K562 (cell line): ENCODE results near the gene LUC7L. TPM values are rescaled to one million over a fixed set of nuclear protein-coding genes. Genes with fewer than 3 reads are reported as not detected.
A peak's percentile ranks its signal among the peaks of the same experiment; 100 is the strongest.
"Not testable (repeated sequence)": the region's sequence is repeated elsewhere in the genome, so short reads cannot be mapped to it uniquely, and the experiment has no call there.

ENCODE experiments used
- ATAC-seq: fragments of 200-7000 bp; cut with Tn5 transposase; 3 replicates; pipeline ENCODE4 v1.9.1; 2020; ENCODE audit warnings: moderate library complexity
- BruUV-seq: library from RNA; stranded (reverse); fragments of 400-500 nt; replicated peaks from 2 replicates; lab custom pipeline; 2021; lab: Mats Ljungman, UMichigan
- CTCF ChIA-PET: fragments of 300-600 bp; formaldehyde crosslinking; extraction: SDS; loops from one replicate; lab custom pipeline; 2021; ENCODE audit warnings: low intra/inter-chr PET ratio; lab: Yijun Ruan, JAX
- POLR2A ChIA-PET: fragments of 300-600, 350-650 bp; sonication (Branson Sonifier 250); formaldehyde crosslinking; extraction: SDS; loops from one replicate; lab custom pipeline; 2021; ENCODE audit warnings: antibody characterized with exemption, inconsistent platforms; lab: Yijun Ruan, JAX
- DNase-seq, 4 experiments: peaks; one replicate each; pipeline versions ENCODE4 v3.0.0 to v3.0.0-alpha.2; 2011 to 2018; ENCODE audit warnings: low spot score in 3 of 4, mixed read lengths in 3 of 4; ENCODE audit errors: extremely low read depth in 1 of 4
- FAIRE-seq: peaks from 2 replicates; lab custom pipeline; 2011; peaks lifted over from hg19 to GRCh38; lab: Jason Lieb, UNC
- H2AFZ ChIP-seq: 2 replicates; pipeline ENCODE4 v1.6.0; 2011; ENCODE audit warnings: low read depth, low read length, control low read depth, inconsistent platforms
- H3K27ac ChIP-seq: fragments of 200-600 bp; 3 replicates; pipeline ENCODE4 v1.8.0; 2011; ENCODE audit warnings: low read depth, mild to moderate bottlenecking, control low read depth, inconsistent platforms, low read length, moderate library complexity, mixed read lengths; ENCODE audit errors: extremely low read depth
- H3K27me3 ChIP-seq, 2 experiments: fragments of 300-600 bp in 1 of 2; 2 replicates in 1 of 2; 3 replicates in 1 of 2; pipeline versions ENCODE4 v1.6.0 to v1.8.0; 2011; ENCODE audit warnings: inconsistent platforms in 2 of 2, low read length in 2 of 2, mild to moderate bottlenecking in 1 of 2, mixed read lengths in 1 of 2, moderate library complexity in 1 of 2; ENCODE audit not compliant: control insufficient read depth in 2 of 2, insufficient read depth in 2 of 2
- H3K36me3 ChIP-seq: fragments of 300-600 bp; 3 replicates; pipeline ENCODE4 v1.8.0; 2011; ENCODE audit warnings: mild to moderate bottlenecking, low read length, inconsistent platforms; ENCODE audit not compliant: control insufficient read depth, insufficient read depth
- H3K4me1 ChIP-seq, 2 experiments: fragments of 200-600 bp in 1 of 2; replicated peaks in 1 of 2; 2 replicates in 1 of 2; 3 replicates in 1 of 2; pipeline versions ENCODE4 v1.5.1 to v1.8.0; 2011; ENCODE audit warnings: inconsistent platforms in 2 of 2, low read length in 2 of 2, mild to moderate bottlenecking in 1 of 2, mixed read lengths in 1 of 2, moderate library complexity in 1 of 2; ENCODE audit not compliant: control insufficient read depth in 2 of 2, insufficient read depth in 2 of 2
- H3K4me2 ChIP-seq: 2 replicates; pipeline ENCODE4 v1.6.1; 2011; ENCODE audit warnings: low read length, control low read depth, inconsistent platforms, mixed read lengths; ENCODE audit not compliant: insufficient read depth
- H3K4me3 ChIP-seq: fragments of 200-600 bp; sonication (generic), shearing (Covaris generic); 2 replicates; pipeline ENCODE4 v1.5.1; 2016; ENCODE audit warnings: control low read depth, inconsistent platforms
- H3K79me2 ChIP-seq: fragments of 200-600 bp; 3 replicates; pipeline ENCODE4 v1.8.0; 2011; ENCODE audit warnings: low read length, inconsistent platforms; ENCODE audit not compliant: control insufficient read depth, insufficient read depth
- H3K9ac ChIP-seq, 2 experiments: 2 replicates each; pipeline versions ENCODE4 v1.6.0 to v1.6.1; 2011; ENCODE audit warnings: low read depth in 2 of 2, low read length in 2 of 2, control low read depth in 1 of 2, inconsistent platforms in 1 of 2, mild to moderate bottlenecking in 1 of 2, mixed read lengths in 1 of 2; ENCODE audit not compliant: insufficient read depth in 1 of 2
- H3K9me1 ChIP-seq: one replicate; pipeline ENCODE4 v1.6.0; 2011; ENCODE audit warnings: inconsistent platforms, mild to moderate bottlenecking, low read length, moderate library complexity; ENCODE audit not compliant: control insufficient read depth, insufficient read depth
- H3K9me3 ChIP-seq: replicated peaks from 2 replicates; pipeline ENCODE4 v1.5.1; 2011; ENCODE audit warnings: low read depth, low read length, inconsistent platforms; ENCODE audit not compliant: control insufficient read depth, insufficient read depth
- H4K20me1 ChIP-seq: replicated peaks from 2 replicates; pipeline ENCODE4 v1.6.1; 2011; ENCODE audit warnings: low read length, inconsistent platforms, mixed read lengths; ENCODE audit not compliant: control insufficient read depth, insufficient read depth
- E2F6 ChIP-seq, 2 experiments: IDR thresholded peaks; 2 replicates each; pipeline ENCODE4 v1.6.1; 2011; ENCODE audit warnings: borderline replicate concordance in 1 of 2, control low read depth in 1 of 2, low read depth in 1 of 2, low read length in 1 of 2, mild to moderate bottlenecking in 1 of 2, mixed read lengths in 1 of 2, moderate library complexity in 1 of 2; ENCODE audit not compliant: insufficient read depth in 1 of 2, insufficient read length in 1 of 2, poor library complexity in 1 of 2, severe bottlenecking in 1 of 2; ENCODE audit errors: extremely low read depth in 1 of 2
- TFAP4 ChIP-seq: sonication (generic); formaldehyde crosslinking; IDR thresholded peaks from 2 replicates; pipeline ENCODE4 v1.8.0; 2022; ENCODE audit warnings: missing genetic modification reagents, mild to moderate bottlenecking, moderate library complexity, borderline replicate concordance
- WGBS: fragments of 100-300 bp; shearing (Covaris generic); methylation state at CpG from one replicate; pipeline ENCODE4 v1.1.6; 2016; ENCODE audit warnings: low coverage, mixed read lengths; ENCODE audit not compliant: insufficient coverage; ENCODE audit errors: missing lambda C conversion rate; 5-methylcytosine and 5-hydroxymethylcytosine counted together
- in situ Hi-C: fragments of 300-500 bp; cut with MboI; formaldehyde crosslinking; loops from 4 replicates; pipeline ENCODE4 v1.15.0; 2018; ENCODE audit warnings: inconsistent platforms, mixed read lengths
- intact Hi-C: fragments of 100-400 bp; cut with micrococcal nuclease; formaldehyde crosslinking; loops from 2 replicates; pipeline ENCODE4 v1.14.2; 2022
- polyA plus RNA-seq, 8 experiments: library from polyadenylated mRNA; depleted of rRNA in 4 of 8; stranded (reverse) in 5 of 8; unstranded in 3 of 8; fragments of >200 nt; fragmentation: Nextera tagmentation in 2 of 8; fragmentation: Illumina TruSeq in 1 of 8; extraction: Ambion mirVana in 2 of 8; extraction: Trizol in 1 of 8; gene quantifications; 2 replicates each; pipeline versions ENCODE4 v1.2.1 to v1.2.3, GENCODE V29; 2011 to 2014; ENCODE audit warnings: inconsistent platforms in 1 of 8, missing spikeins in 1 of 8
- total RNA-seq, 7 experiments: library from RNA; depleted of rRNA in 6 of 7; stranded (reverse); fragments of >200 nt in 6 of 7; fragmentation: Illumina TruSeq in 2 of 7; extraction: Trizol in 2 of 7; gene quantifications; 2 replicates each; pipeline versions ENCODE4 v1.2.1 to v1.2.3, GENCODE V29; 2011 to 2021; ENCODE audit warnings: low replicate concordance in 1 of 7
- TF ChIP-seq, protein P1 (sequence below): fragments of 450-650 bp; IDR thresholded peaks from 2 replicates; pipeline ENCODE4 v1.6.1; 2016
- TF ChIP-seq, protein P2 (sequence below): sonication (generic); formaldehyde crosslinking; IDR thresholded peaks from 2 replicates; pipeline ENCODE4 v1.9.0; 2022; ENCODE audit warnings: mild to moderate bottlenecking, missing genetic modification reagents

LUC7L gene
- total and polyA plus RNA-seq, 9 of the 15 experiments (the other 6 are each of a cell fraction or from before 2014, with no cell fraction given): 1.7 to 93.3 (median 59.5) TPM

DNA sequence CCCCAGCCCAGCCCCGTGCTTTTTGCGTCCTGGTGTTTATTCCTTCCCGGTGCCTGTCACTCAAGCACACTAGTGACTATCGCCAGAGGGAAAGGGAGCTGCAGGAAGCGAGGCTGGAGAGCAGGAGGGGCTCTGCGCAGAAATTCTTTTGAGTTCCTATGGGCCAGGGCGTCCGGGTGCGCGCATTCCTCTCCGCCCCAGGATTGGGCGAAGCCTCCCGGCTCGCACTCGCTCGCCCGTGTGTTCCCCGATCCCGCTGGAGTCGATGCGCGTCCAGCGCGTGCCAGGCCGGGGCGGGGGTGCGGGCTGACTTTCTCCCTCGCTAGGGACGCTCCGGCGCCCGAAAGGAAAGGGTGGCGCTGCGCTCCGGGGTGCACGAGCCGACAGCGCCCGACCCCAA lies 53.2 kb downstream of the LUC7L start:
- CTCF ChIA-PET, H3K4me3 ChIP-seq, FAIRE-seq, POLR2A ChIA-PET, BruUV-seq, H2AFZ ChIP-seq, H3K9me1 ChIP-seq, H4K20me1 ChIP-seq, H3K9me3 ChIP-seq, in situ Hi-C loops, DNase-seq, intact Hi-C loops, H3K27me3 ChIP-seq, H3K27ac ChIP-seq: not testable (repeated sequence)
- Histone ChIP-seq H3K79me2 (peaks cover 43% of the 10 kb centered on the region), H3K36me3 (peaks cover 18% of the 10 kb centered on the region; the same call in 2 of the 3 replicates), H3K4me2 (peak overlapping the region; percentile 37; the same call in 1 of the 2 replicates), H3K4me1 (peaks cover 23 to 52% of the 10 kb centered on the region in 2 experiments; a peak in 4 of 5 replicates), H3K9ac (peak overlapping the region in 1 of 2 experiments; percentile 65; a peak in 1 of 4 replicates)
- WGBS: 1% methylated on average over 13 of the region's 39 CpGs
- TF ChIP-seq TFAP4 (peak; percentile 23; the same call in 1 of the 2 replicates), E2F6 (IDR thresholded peaks at IDR 0.05; ENCODE audit: borderline replicate concordance in 1 of 2, extremely low read depth in 1 of 2, insufficient read depth in 1 of 2, insufficient read length in 1 of 2, low read depth in 1 of 2, low read length in 1 of 2, poor library complexity in 1 of 2, severe bottlenecking in 1 of 2) (peak in 1 of 2 experiments; percentile 4)
- TF ChIP-seq, protein P1, sequence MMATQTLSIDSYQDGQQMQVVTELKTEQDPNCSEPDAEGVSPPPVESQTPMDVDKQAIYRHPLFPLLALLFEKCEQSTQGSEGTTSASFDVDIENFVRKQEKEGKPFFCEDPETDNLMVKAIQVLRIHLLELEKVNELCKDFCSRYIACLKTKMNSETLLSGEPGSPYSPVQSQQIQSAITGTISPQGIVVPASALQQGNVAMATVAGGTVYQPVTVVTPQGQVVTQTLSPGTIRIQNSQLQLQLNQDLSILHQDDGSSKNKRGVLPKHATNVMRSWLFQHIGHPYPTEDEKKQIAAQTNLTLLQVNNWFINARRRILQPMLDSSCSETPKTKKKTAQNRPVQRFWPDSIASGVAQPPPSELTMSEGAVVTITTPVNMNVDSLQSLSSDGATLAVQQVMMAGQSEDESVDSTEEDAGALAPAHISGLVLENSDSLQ: peak; percentile 51; the same call in 1 of the 2 replicates
- TF ChIP-seq, protein P2, sequence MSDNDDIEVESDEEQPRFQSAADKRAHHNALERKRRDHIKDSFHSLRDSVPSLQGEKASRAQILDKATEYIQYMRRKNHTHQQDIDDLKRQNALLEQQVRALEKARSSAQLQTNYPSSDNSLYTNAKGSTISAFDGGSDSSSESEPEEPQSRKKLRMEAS (CRISPR knock-in tag): 0 out of 2 replicates have a peak, but pooled peaks have one; percentile 26
- ATAC-seq: peak; percentile 4; the same call in 1 of the 3 replicates
